Thyroid gland (tissue), 4 donors: ENCODE data around the gene PHKG2.

Source experiments
- POLR2A ChIP-seq, 2 donors: fragments of 450-650 bp; IDR thresholded peaks; one replicate each; pipeline ENCODE4 v1.6.1; 2017; ENCODE audit warnings: antibody characterized with exemption in 2 of 2, mild to moderate bottlenecking in 2 of 2, moderate library complexity in 1 of 2
- TF ChIP-seq, protein P1 (sequence below), 6 experiments: fragments of 200-600 bp in 3 of 6; fragments of 450-650 bp in 3 of 6; sonication (generic) in 3 of 6; IDR thresholded peaks; one replicate each; pipeline ENCODE4 v1.5.1; 2016 to 2019; ENCODE audit warnings: antibody characterized with exemption in 6 of 6, mild to moderate bottlenecking in 2 of 6, inconsistent platforms in 1 of 6, moderate library complexity in 1 of 6

DNA sequence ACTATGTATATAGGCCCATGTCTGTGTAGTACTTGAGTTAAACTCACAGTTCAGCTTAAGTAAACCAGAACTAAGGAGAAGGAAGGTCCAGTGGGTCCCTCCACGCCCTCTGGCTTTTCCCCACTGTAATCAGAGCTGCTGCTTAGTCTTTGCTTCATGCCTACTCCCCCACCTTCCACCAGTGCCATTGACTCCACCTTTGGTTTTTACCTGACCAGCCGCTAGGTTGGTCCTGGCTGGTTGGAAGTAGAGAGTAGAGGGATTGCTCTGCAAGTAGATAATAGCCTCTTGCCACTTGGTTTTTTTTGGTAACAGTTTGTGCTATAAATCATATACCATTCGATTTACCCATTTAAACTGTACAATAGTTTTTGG is 22.8 kb upstream of the PHKG2 start:
- TF ChIP-seq, protein P1, sequence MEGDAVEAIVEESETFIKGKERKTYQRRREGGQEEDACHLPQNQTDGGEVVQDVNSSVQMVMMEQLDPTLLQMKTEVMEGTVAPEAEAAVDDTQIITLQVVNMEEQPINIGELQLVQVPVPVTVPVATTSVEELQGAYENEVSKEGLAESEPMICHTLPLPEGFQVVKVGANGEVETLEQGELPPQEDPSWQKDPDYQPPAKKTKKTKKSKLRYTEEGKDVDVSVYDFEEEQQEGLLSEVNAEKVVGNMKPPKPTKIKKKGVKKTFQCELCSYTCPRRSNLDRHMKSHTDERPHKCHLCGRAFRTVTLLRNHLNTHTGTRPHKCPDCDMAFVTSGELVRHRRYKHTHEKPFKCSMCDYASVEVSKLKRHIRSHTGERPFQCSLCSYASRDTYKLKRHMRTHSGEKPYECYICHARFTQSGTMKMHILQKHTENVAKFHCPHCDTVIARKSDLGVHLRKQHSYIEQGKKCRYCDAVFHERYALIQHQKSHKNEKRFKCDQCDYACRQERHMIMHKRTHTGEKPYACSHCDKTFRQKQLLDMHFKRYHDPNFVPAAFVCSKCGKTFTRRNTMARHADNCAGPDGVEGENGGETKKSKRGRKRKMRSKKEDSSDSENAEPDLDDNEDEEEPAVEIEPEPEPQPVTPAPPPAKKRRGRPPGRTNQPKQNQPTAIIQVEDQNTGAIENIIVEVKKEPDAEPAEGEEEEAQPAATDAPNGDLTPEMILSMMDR (IDR thresholded peaks at IDR 0.05) = no peak
- no peak for TF ChIP-seq POLR2A (IDR thresholded peaks at IDR 0.05)
